Testis (tissue), 3 donors: ENCODE data around the gene ARFGEF3. TPM values are rescaled to one million over a fixed set of nuclear protein-coding genes. Genes with fewer than 3 reads are reported as not detected.

ENCODE experiments used
- DNase-seq: peaks from one replicate; pipeline ENCODE4 v3.0.0-alpha.2; 2019
- H3K27ac ChIP-seq, 2 donors: fragments of 200-600 bp; sonication (generic); one replicate each; pipeline ENCODE4 v1.5.1; 2019
- H3K27me3 ChIP-seq: fragments of 200-600 bp; sonication (generic); one replicate; pipeline ENCODE4 v1.5.1; 2019
- H3K36me3 ChIP-seq: fragments of 200-600 bp; sonication (generic); one replicate; pipeline ENCODE4 v1.5.1; 2017; ENCODE audit warnings: low read depth; ENCODE audit errors: missing control alignments
- H3K4me1 ChIP-seq: fragments of 200-600 bp; sonication (generic); one replicate; pipeline ENCODE4 v1.5.1; 2019
- H3K4me3 ChIP-seq, 2 donors: fragments of 200-600 bp; sonication (generic); one replicate each; pipeline ENCODE4 v1.5.1; 2017 to 2019
- H3K9me3 ChIP-seq: fragments of 200-600 bp; sonication (generic); one replicate; pipeline ENCODE4 v1.5.1; 2017
- POLR2A ChIP-seq: fragments of 450-650 bp; IDR thresholded peaks from one replicate; pipeline ENCODE4 v1.6.1; 2017; ENCODE audit warnings: antibody characterized with exemption, mild to moderate bottlenecking, moderate library complexity
- WGBS, 2 donors: methylation state at CpG; one replicate each; pipeline ENCODE4 v1.1.5; 2018; 5-methylcytosine and 5-hydroxymethylcytosine counted together
- intact Hi-C: fragments of 100-400 bp; cut with DNase I; formaldehyde crosslinking; loops from one replicate; pipeline ENCODE4 v1.15.1; 2023; ENCODE audit warnings: low total_unique reads
- polyA plus RNA-seq: library from polyadenylated mRNA; stranded (reverse); fragments of 350-450 nt; fragmentation: Illumina TruSeq; extraction: RNeasy Lipid Tissue Mini Kit (QIAGEN cat#74804); gene quantifications from one replicate; pipeline ENCODE4 v1.2.3, GENCODE V29; 2014; ENCODE audit warnings: low read depth, low replicate concordance; ENCODE audit not compliant: insufficient read depth
- total RNA-seq, 2 donors: library from RNA; depleted of rRNA; stranded (reverse); fragments of >200 nt; gene quantifications; one replicate each; pipeline ENCODE4 v1.2.3, GENCODE V29; 2016
- TF ChIP-seq, protein P1 (sequence below), 3 experiments: fragments of 450-650 bp in 2 of 3; fragments of 200-600 bp in 1 of 3; sonication (generic) in 1 of 3; IDR thresholded peaks; one replicate each; pipeline ENCODE4 v1.5.1; 2016 to 2019; ENCODE audit warnings: antibody characterized with exemption in 3 of 3, mild to moderate bottlenecking in 2 of 3, moderate library complexity in 1 of 3

Gene ARFGEF3
- total and polyA plus RNA-seq, 3 donors from 2014 or later = 1.9 to 2.9 (median 2.8) TPM

GRCh38 chr6:138124096-138124495 is 37.6 kb upstream of the ARFGEF3 start:
- Histone ChIP-seq H3K36me3 (no peaks in the 10 kb centered on the region), H3K9me3 (no peaks in the 10 kb centered on the region), H3K4me3 (no peak overlapping the region), H3K27ac (no peak overlapping the region), H3K27me3 (no peaks in the 10 kb centered on the region), H3K4me1 (no peaks in the 10 kb centered on the region)
- no peak for DNase-seq
- intact Hi-C loops = no loop called here
- TF ChIP-seq, protein P1, sequence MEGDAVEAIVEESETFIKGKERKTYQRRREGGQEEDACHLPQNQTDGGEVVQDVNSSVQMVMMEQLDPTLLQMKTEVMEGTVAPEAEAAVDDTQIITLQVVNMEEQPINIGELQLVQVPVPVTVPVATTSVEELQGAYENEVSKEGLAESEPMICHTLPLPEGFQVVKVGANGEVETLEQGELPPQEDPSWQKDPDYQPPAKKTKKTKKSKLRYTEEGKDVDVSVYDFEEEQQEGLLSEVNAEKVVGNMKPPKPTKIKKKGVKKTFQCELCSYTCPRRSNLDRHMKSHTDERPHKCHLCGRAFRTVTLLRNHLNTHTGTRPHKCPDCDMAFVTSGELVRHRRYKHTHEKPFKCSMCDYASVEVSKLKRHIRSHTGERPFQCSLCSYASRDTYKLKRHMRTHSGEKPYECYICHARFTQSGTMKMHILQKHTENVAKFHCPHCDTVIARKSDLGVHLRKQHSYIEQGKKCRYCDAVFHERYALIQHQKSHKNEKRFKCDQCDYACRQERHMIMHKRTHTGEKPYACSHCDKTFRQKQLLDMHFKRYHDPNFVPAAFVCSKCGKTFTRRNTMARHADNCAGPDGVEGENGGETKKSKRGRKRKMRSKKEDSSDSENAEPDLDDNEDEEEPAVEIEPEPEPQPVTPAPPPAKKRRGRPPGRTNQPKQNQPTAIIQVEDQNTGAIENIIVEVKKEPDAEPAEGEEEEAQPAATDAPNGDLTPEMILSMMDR (IDR thresholded peaks at IDR 0.05) = no peak
- no peak for TF ChIP-seq POLR2A
- 88 to 95% methylated on average over 4 of the region's 4 CpGs for WGBS, 2 donors

DNA sequence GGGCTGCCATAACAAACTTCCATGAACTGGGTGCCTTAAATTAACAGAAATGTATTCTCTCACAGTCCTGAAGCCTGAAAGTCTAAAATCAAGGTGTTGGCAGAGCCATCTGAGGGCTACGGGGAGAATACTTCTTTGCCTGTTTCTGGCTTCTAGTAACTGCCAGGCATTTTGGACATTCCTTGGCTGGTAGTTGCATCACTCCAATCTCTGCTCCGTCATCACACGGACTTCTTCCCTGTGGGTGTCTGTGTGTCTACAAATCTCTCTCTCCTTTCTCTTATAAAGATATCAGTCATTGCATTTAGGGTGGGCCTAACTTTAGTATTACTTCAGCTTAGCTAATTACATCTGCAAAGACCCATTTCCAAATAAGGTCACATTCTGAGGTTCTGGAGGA is 33.6 kb upstream of the ARFGEF3 start:
- no peak overlapping the region for H3K4me3 ChIP-seq
- no peaks in the 10 kb centered on the region for H3K9me3 ChIP-seq
- H3K27ac ChIP-seq = no peak overlapping the region
- intact Hi-C loops = no loop called here
- H3K27me3 ChIP-seq = no peaks in the 10 kb centered on the region
- no peak for DNase-seq
- WGBS, 2 donors = 84 to 92% methylated on average over 3 of the region's 3 CpGs
- H3K36me3 ChIP-seq = no peaks in the 10 kb centered on the region
- TF ChIP-seq POLR2A = no peak
- TF ChIP-seq, protein P1 (IDR thresholded peaks at IDR 0.05) = no peak
- H3K4me1 ChIP-seq = no peaks in the 10 kb centered on the region

DNA sequence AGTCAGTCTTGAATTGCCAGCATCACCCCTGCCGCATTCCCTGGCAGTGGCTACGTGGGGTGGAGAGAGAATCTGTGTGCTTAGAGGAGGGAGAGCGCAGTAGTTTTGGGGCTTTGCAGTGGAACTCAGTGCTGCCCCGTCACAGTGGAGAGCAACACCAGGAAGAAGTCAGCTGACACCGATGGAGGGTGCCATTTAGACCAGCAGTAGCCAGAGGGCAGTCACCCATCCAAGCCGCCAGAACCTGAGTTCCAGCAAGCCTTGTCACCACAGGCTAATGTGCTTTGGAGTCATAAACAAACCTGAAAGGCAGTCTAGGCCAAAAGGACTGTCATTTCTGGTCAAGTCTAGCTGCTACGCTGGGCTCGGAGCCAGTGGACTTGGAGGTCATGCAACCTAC is 32.5 kb upstream of the ARFGEF3 start:
- 70 to 85% methylated on average over 5 to 8 of the region's 8 CpGs for WGBS, 2 donors
- Histone ChIP-seq H3K9me3 (no peaks in the 10 kb centered on the region), H3K4me1 (no peaks in the 10 kb centered on the region), H3K36me3 (no peaks in the 10 kb centered on the region), H3K27ac (no peak overlapping the region), H3K27me3 (no peaks in the 10 kb centered on the region), H3K4me3 (no peak overlapping the region)
- DNase-seq = no peak
- intact Hi-C loops = no loop called here
- TF ChIP-seq POLR2A = no peak
- TF ChIP-seq, protein P1 (IDR thresholded peaks at IDR 0.05) = no peak

DNA sequence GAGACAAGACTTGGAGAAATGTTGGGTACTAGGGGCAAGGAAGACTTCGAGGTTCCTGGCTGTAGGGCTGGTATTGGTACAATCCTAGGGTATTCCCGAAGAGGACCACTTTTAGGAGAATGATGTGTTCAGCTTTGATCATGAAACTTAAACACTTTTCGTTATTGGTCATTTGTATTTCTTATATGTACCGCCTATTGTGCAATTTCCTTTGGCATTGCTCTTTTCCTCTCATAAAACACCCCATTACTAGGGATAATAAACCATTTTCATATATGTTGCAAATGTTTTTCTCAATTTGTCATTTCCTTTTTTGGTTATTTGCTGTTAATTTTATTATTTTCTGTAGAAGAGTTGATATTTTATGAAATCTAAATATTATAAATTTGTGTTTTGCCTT is 18.9 kb upstream of the ARFGEF3 start:
- Histone ChIP-seq H3K9me3 (no peaks in the 10 kb centered on the region), H3K27me3 (no peaks in the 10 kb centered on the region), H3K27ac (no peak overlapping the region), H3K4me3 (no peak overlapping the region), H3K4me1 (no peaks in the 10 kb centered on the region), H3K36me3 (no peaks in the 10 kb centered on the region)
- 88 to 90% methylated on average over 4 of the region's 4 CpGs for WGBS, 2 donors
- intact Hi-C loops = no loop called here
- TF ChIP-seq, protein P1 (IDR thresholded peaks at IDR 0.05) = no peak
- no peak for TF ChIP-seq POLR2A
- DNase-seq = no peak

GRCh38 chr6:138145402-138145801 is 16.3 kb upstream of the ARFGEF3 start:
- intact Hi-C loops = no loop called here
- no peaks in the 10 kb centered on the region for H3K4me1 ChIP-seq
- no peaks in the 10 kb centered on the region for H3K9me3 ChIP-seq
- no peak for TF ChIP-seq POLR2A
- TF ChIP-seq, protein P1 (IDR thresholded peaks at IDR 0.05) = no peak
- H3K27ac ChIP-seq = no peak overlapping the region
- DNase-seq = no peak
- 85 to 97% methylated on average over 3 of the region's 3 CpGs for WGBS, 2 donors
- no peak overlapping the region for H3K4me3 ChIP-seq
- no peaks in the 10 kb centered on the region for H3K36me3 ChIP-seq
- H3K27me3 ChIP-seq = no peaks in the 10 kb centered on the region
